GM12865 (cell line): ENCODE data around the gene TMEM164.

Source experiments
- DNase-seq: peaks from one replicate; pipeline ENCODE4 v3.0.0; 2010; ENCODE audit warnings: low read depth
- H3K4me3 ChIP-seq: 2 replicates; pipeline ENCODE4 v1.5.1; 2011; ENCODE audit warnings: mild to moderate bottlenecking, low read depth, low read length, control low read depth
- TF ChIP-seq, protein P1 (sequence below): IDR thresholded peaks from 2 replicates; pipeline ENCODE4 v1.5.1; 2011; ENCODE audit warnings: low read length, control low read depth, low read depth, inconsistent platforms; ENCODE audit not compliant: insufficient read depth; ENCODE audit errors: missing control alignments

TMEM164 gene

DNA sequence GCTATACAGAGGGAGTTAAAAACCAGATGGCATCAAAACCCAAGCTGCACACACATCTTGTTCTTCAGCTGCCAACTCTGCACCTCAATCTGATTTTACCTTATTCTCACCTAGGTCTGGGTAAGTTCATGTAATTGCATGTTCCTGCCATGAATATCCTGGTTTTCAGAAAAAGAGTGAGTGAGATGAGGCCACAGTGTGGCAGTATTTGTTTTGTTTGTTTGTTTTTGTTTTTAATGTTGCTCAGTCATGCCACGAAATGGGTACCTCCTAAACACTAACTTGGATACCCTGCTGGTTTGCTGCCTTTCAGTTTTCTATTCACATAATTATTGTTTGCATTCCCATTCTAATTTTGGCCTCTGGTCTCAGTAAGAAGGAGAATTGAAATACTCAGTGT lies 22.5 kb downstream of the TMEM164 start:
- DNase-seq, result no peak
- no peak overlapping the region for H3K4me3 ChIP-seq
- TF ChIP-seq, protein P1, sequence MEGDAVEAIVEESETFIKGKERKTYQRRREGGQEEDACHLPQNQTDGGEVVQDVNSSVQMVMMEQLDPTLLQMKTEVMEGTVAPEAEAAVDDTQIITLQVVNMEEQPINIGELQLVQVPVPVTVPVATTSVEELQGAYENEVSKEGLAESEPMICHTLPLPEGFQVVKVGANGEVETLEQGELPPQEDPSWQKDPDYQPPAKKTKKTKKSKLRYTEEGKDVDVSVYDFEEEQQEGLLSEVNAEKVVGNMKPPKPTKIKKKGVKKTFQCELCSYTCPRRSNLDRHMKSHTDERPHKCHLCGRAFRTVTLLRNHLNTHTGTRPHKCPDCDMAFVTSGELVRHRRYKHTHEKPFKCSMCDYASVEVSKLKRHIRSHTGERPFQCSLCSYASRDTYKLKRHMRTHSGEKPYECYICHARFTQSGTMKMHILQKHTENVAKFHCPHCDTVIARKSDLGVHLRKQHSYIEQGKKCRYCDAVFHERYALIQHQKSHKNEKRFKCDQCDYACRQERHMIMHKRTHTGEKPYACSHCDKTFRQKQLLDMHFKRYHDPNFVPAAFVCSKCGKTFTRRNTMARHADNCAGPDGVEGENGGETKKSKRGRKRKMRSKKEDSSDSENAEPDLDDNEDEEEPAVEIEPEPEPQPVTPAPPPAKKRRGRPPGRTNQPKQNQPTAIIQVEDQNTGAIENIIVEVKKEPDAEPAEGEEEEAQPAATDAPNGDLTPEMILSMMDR, result no peak

DNA sequence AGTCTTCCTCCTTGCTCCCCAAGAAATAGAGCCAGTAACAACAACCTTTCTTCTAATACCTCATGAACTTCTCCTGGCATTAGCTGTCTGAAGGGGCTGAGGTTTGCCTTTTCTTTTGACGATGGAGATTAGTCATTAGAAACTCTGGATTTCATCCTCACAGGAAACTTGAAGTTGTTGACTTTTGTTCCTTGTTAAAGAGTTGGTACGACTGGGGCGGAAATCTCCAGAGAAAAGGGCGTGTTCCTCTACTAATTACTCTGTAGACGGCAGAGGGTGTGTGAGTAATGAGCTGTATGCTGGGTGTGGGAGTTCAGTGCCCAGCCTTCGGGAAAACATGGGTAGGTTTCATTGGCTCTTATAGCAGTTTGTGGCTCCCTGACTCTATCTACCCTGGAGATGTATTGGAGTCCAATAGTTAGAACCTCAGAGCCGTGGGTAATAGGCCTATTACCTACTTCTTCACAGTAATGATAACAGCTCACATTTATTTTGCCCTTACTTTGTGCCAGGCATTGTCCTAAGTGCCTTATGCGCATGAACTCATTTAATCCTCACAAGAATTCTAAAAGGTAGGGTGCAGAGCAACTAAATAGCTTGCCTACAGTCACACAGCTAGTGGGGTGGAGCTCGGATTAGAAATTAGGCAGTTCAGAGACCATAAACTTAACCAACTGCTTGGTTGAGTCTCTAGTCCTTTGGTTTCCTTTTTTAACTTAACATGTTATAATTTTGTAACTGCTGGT lies 23.4 kb downstream of the TMEM164 start:
- no peak overlapping the region for H3K4me3 ChIP-seq
- TF ChIP-seq, protein P1, result no peak
- no peak for DNase-seq

DNA sequence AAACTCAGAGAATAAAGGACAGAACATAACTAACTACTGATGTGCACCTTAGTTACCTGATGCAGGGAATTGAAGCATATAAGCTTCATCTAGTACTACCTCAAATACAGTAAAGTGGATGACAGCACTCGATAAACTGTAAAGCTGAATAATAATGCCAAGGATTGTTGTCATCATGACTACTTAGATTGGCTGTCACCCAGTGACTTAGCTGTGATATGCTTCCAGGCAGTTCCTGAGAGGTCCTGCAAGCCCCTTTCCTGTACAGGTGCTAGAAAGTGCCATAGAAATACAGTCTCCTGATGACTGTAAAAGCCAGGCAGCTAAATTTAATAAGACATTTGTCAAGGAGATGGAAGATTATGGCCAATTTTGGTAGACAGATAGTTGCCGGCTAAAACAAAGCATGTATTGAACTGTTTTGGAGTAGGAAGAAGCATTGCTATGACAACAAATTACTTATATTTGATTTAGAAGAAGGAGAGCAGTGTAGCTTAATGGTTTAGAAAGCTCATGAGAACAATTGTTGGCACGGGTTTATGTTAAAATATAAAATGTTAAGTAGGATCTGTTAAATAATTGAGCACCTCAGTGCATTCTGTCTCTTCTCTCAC lies 29.7 kb downstream of the TMEM164 start:
- TF ChIP-seq, protein P1, result no peak
- DNase-seq, result no peak
- H3K4me3 ChIP-seq, result no peak overlapping the region

DNA sequence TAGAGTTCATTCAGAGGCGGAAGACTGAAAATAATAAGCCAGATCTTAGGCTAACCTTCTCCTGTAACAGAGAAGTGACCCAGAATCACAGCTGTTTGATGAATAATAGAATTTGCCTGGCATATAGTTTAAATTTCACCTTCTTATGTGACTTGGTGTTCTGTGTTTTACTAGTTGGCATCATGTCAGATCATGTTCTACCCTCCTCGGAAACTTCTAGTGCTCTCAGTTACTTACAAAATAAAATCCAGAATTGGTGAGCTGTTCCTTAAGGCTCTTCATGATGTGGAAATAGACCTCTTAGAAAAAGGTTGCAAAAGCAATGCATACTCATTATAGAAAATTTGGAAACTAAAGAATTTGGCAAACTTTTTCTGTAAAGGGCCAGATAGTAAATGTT lies 31.1 kb downstream of the TMEM164 start:
- TF ChIP-seq, protein P1, result no peak
- no peak for DNase-seq
- no peak overlapping the region for H3K4me3 ChIP-seq

DNA sequence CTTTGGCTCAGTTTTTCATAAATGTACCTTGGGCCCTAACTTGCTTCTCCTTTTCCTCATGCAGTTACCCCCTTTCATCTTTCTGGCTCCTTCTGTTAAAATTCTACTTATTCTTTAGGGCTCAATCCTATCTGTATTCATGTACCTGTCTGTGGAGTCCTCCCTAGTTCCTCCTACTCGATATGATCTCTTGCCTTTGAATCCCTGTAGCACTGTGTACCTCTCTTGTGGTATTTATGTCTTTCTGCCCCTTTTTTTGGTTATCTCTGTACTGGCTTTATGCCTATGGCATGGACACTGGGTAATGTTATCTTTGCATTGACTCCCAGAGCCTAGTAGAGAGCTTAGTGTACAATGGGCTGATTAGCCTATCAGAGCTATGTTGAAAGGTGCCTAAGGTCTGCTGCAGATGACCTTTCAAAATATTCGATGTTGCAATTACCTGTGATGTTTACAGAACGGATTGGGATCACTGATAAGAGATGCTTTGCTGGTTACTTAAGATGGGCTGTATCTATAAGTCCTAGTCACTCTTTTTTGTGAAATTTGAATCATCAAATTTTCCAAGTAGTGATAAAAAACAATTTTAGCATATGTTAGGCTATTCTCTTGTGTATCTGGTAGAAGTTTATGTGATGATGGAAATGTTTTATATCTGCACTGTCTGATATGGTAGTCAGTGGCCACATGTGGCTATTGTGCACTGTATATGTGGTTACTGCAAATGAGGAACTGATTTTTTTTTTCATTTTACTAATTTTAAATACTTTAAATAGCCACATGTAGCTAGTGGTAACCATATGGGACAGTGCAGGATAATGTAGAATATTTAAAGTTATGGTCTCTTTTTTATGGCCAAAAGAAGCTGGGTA lies 33.5 kb downstream of the TMEM164 start:
- no peak for DNase-seq
- no peak overlapping the region for H3K4me3 ChIP-seq
- TF ChIP-seq, protein P1, result no peak

GRCh38 chrX:110037178-110037577 lies 34.3 kb downstream of the TMEM164 start:
- no peak for DNase-seq
- no peak overlapping the region for H3K4me3 ChIP-seq
- TF ChIP-seq, protein P1, result no peak
